ENCODE results near the gene JPH4. TPM values are rescaled to one million over a fixed set of nuclear protein-coding genes. Genes with fewer than 3 reads are reported as not detected.
"Not testable (repeated sequence)": the region's sequence is repeated elsewhere in the genome, so short reads cannot be mapped to it uniquely, and the experiment has no call there.

Gene JPH4
- total RNA-seq, 2 experiments from 2014 or later: 0.12 TPM; not detected in 1

- Mint-ChIP-seq H3K4me1 (ENCODE audit: low read depth) (peaks cover 2% of the 10 kb centered on the region), H3K27me3 (peaks cover 15% of the 10 kb centered on the region), H3K9me3 (no peaks in the 10 kb centered on the region), H3K4me3 (no peak overlapping the region), H3K27ac (no peak overlapping the region), H3K36me3 (no peaks in the 10 kb centered on the region)
- POLR2A ChIA-PET: interaction anchor here (0.8 to 1.0 kb wide), 3 partner anchors 17 to 557 kb away, joined by 3 to 4 read pairs (median 3); partner anchors contain the start of gene PSME2
- intact Hi-C loops (cut with micrococcal nuclease): loop anchor here (1.0 kb wide), 4 partner anchors 17 to 340 kb away; no protein-coding TSS in a partner anchor
- peak; percentile 91 for DNase-seq
- CTCF ChIA-PET: interaction anchor here (0.5 to 6.1 kb wide), 40 partner anchors 9 to 503 kb away, joined by 3 to 103 read pairs (median 5); partner anchors contain the start of genes AP1G2, DHRS2, DHRS4 and ZFHX2
These were observed 10.5 kb upstream of the JPH4 start for GRCh38 chr14:23588884-23589598.

GRCh38 chr14:23584527-23585203 lies 6.1 kb upstream of the JPH4 start:
- H3K27me3 Mint-ChIP-seq: peaks cover 28% of the 10 kb centered on the region
- H3K9me3 Mint-ChIP-seq; H3K4me3 Mint-ChIP-seq; H3K36me3 Mint-ChIP-seq; DNase-seq; H3K27ac Mint-ChIP-seq; H3K4me1 Mint-ChIP-seq (ENCODE audit: low read depth); intact Hi-C loops (cut with micrococcal nuclease); CTCF ChIA-PET: not testable (repeated sequence)
- POLR2A ChIA-PET: interaction anchor here (0.5 kb wide), 1 partner anchor 525 kb away, joined by 5 read pairs; no protein-coding TSS in a partner anchor

- H3K9me3 Mint-ChIP-seq; POLR2A ChIA-PET; DNase-seq; CTCF ChIA-PET; H3K36me3 Mint-ChIP-seq; H3K4me3 Mint-ChIP-seq; H3K27ac Mint-ChIP-seq; intact Hi-C loops (cut with micrococcal nuclease); H3K4me1 Mint-ChIP-seq (ENCODE audit: low read depth): not testable (repeated sequence)
- H3K27me3 Mint-ChIP-seq: peaks cover 31% of the 10 kb centered on the region
These were observed 5.4 kb upstream of the JPH4 start for GRCh38 chr14:23583761-23584526.

GRCh38 chr14:23582906-23583760 lies 4.5 kb upstream of the JPH4 start:
- POLR2A ChIA-PET: no interaction called here
- CTCF ChIA-PET: interaction anchor here (0.6 to 1.6 kb wide), 3 partner anchors 47 to 475 kb away, joined by 3 to 4 read pairs (median 3); no protein-coding TSS in a partner anchor
- intact Hi-C loops (cut with micrococcal nuclease): no loop called here
- Mint-ChIP-seq H3K4me3 (no peak overlapping the region), H3K9me3 (no peaks in the 10 kb centered on the region), H3K27me3 (peaks cover 35% of the 10 kb centered on the region), H3K4me1 (ENCODE audit: low read depth) (peaks cover 8% of the 10 kb centered on the region), H3K27ac (no peak overlapping the region), H3K36me3 (no peaks in the 10 kb centered on the region)
- DNase-seq: no peak

GRCh38 chr14:23580948-23581281 lies 2.3 kb upstream of the JPH4 start:
- no peaks in the 10 kb centered on the region for H3K9me3 Mint-ChIP-seq
- peaks cover 18% of the 10 kb centered on the region for H3K4me1 Mint-ChIP-seq (ENCODE audit: low read depth)
- no peak overlapping the region for H3K4me3 Mint-ChIP-seq
- no peak overlapping the region for H3K27ac Mint-ChIP-seq
- no peak for DNase-seq
- no peaks in the 10 kb centered on the region for H3K36me3 Mint-ChIP-seq
- H3K27me3 Mint-ChIP-seq: peaks cover 42% of the 10 kb centered on the region
- intact Hi-C loops (cut with micrococcal nuclease): no loop called here
- ChIA-PET POLR2A (no interaction called here), CTCF (interaction anchor here (2.3 kb wide), 1 partner anchor 8 kb away, joined by 7 read pairs; no protein-coding TSS in a partner anchor)

- Mint-ChIP-seq H3K9me3 (no peaks in the 10 kb centered on the region), H3K4me1 (ENCODE audit: low read depth) (peaks cover 18% of the 10 kb centered on the region), H3K27me3 (peaks cover 40% of the 10 kb centered on the region), H3K4me3 (no peak overlapping the region), H3K27ac (no peak overlapping the region), H3K36me3 (no peaks in the 10 kb centered on the region)
- intact Hi-C loops (cut with micrococcal nuclease): no loop called here
- POLR2A ChIA-PET: no interaction called here
- CTCF ChIA-PET: interaction anchor here (0.9 to 2.3 kb wide), 2 partner anchors 9 to 21 kb away, joined by 3 to 7 read pairs; no protein-coding TSS in a partner anchor
- no peak for DNase-seq
These were observed 1.7 kb upstream of the JPH4 start for GRCh38 chr14:23580152-23580926.

- Mint-ChIP-seq H3K4me3 (no peak overlapping the region), H3K36me3 (no peaks in the 10 kb centered on the region), H3K27ac (no peak overlapping the region), H3K4me1 (ENCODE audit: low read depth) (peaks cover 18% of the 10 kb centered on the region), H3K27me3 (peaks cover 44% of the 10 kb centered on the region), H3K9me3 (no peaks in the 10 kb centered on the region)
- DNase-seq: no peak
- intact Hi-C loops (cut with micrococcal nuclease): no loop called here
- POLR2A ChIA-PET: no interaction called here
- CTCF ChIA-PET: interaction anchor here (0.9 to 2.3 kb wide), 2 partner anchors 9 to 20 kb away, joined by 3 to 7 read pairs; no protein-coding TSS in a partner anchor
These were observed 1.1 kb upstream of the JPH4 start for GRCh38 chr14:23579739-23580138.

GRCh38 chr14:23579311-23579630 lies 681 bp upstream of the JPH4 start:
- Mint-ChIP-seq H3K36me3 (no peaks in the 10 kb centered on the region), H3K27me3 (peaks cover 43% of the 10 kb centered on the region), H3K4me3 (no peak overlapping the region), H3K27ac (no peak overlapping the region), H3K4me1 (ENCODE audit: low read depth) (peaks cover 18% of the 10 kb centered on the region), H3K9me3 (no peaks in the 10 kb centered on the region)
- ChIA-PET CTCF (interaction anchor here (0.9 to 2.3 kb wide), 2 partner anchors 10 to 20 kb away, joined by 3 to 7 read pairs; no protein-coding TSS in a partner anchor), POLR2A (no interaction called here)
- no peak for DNase-seq
- intact Hi-C loops (cut with micrococcal nuclease): no loop called here

GRCh38 chr14:23577710-23578392 lies 739 bp downstream of the JPH4 start:
- no peaks in the 10 kb centered on the region for H3K36me3 Mint-ChIP-seq
- no peak overlapping the region for H3K27ac Mint-ChIP-seq
- H3K4me1 Mint-ChIP-seq (ENCODE audit: low read depth): peaks cover 18% of the 10 kb centered on the region
- intact Hi-C loops (cut with micrococcal nuclease): no loop called here
- DNase-seq: no peak
- ChIA-PET CTCF (interaction anchor here (0.6 kb wide), 1 partner anchor 270 kb away, joined by 3 read pairs; no protein-coding TSS in a partner anchor), POLR2A (no interaction called here)
- H3K4me3 Mint-ChIP-seq: no peak overlapping the region
- no peaks in the 10 kb centered on the region for H3K9me3 Mint-ChIP-seq
- H3K27me3 Mint-ChIP-seq: peaks cover 41% of the 10 kb centered on the region

- peaks cover 18% of the 10 kb centered on the region for H3K4me1 Mint-ChIP-seq (ENCODE audit: low read depth)
- POLR2A ChIA-PET: no interaction called here
- no peaks in the 10 kb centered on the region for H3K9me3 Mint-ChIP-seq
- H3K4me3 Mint-ChIP-seq: peak overlapping the region; percentile 20
- no peak overlapping the region for H3K27ac Mint-ChIP-seq
- H3K36me3 Mint-ChIP-seq: no peaks in the 10 kb centered on the region
- intact Hi-C loops (cut with micrococcal nuclease): no loop called here
- peaks cover 41% of the 10 kb centered on the region for H3K27me3 Mint-ChIP-seq
- CTCF ChIA-PET: no interaction called here
- no peak for DNase-seq
These were observed 1.4 kb downstream of the JPH4 start for GRCh38 chr14:23577004-23577681.
